CD4-positive, alpha-beta T cell treated with Interleukin-15 for 4 hours (primary cell): ENCODE results near the gene FAM229B.
"Not testable (repeated sequence)": the region's sequence is repeated elsewhere in the genome, so short reads cannot be mapped to it uniquely, and the experiment has no call there.

Experiments used
- DNase-seq: peaks from one replicate; pipeline ENCODE4 v3.0.0-alpha.2; 2020; ENCODE audit warnings: low spot score

FAM229B gene

GRCh38 chr6:112065426-112065986 is 21.9 kb upstream of the FAM229B start:
- no peak for DNase-seq

DNA sequence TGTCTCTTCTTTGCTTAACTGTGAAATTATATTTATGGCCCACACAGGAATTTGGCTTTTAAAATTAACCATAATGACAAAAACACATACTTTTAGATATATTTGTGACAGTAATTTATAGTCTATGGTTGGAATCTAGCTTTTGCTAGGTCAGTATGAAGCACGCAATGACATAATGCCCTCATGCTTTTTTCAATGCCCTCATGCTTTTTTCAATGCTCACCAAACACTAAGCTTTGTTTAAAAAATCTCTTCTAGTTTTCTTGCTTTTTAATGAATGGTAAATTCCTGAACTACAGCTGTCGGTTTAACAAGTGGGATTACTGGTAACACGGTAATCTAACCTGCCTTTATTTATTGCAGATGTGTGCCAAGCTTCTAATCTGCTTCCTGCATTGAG is 20.8 kb upstream of the FAM229B start:
- no peak for DNase-seq

- no peak for DNase-seq
These were observed 5.8 kb upstream of the FAM229B start for GRCh38 chr6:112081569-112081968.

DNA sequence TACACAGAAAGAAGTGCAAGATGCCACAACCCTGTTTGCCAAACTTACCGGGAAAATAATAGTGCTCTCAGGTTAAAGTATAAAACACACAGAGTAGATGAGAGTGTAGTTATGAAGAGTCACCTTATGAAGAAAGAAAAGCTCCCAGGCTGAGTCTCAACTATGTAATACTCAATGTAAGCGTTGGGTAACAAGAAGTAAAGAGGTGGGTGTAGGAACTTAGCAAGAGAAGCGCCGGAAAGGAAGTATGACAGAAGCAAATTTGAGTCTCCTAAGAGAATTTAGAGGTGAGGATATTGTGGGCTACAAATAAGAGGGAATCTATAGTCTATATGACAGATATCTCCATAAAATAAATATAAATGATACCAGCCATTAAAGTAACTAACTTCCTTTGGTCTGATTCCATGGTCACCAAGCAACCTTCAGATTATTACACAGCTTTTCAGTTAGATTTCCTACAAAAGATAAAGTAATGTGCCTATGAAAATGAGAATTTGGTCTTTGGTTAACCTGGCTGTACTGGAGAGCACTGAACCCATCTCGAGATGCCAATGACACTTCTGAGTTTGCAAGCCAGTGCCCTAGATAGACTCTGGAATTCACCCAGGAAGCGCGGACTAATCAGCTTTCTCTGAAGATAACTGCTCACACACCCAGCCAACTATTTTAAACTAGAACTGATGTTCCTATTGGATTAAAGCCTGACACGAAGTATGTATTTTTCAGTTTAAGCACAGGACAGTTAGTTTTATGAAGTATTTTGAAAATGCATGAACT is 1.9 kb upstream of the FAM229B start:
- no peak for DNase-seq

DNA sequence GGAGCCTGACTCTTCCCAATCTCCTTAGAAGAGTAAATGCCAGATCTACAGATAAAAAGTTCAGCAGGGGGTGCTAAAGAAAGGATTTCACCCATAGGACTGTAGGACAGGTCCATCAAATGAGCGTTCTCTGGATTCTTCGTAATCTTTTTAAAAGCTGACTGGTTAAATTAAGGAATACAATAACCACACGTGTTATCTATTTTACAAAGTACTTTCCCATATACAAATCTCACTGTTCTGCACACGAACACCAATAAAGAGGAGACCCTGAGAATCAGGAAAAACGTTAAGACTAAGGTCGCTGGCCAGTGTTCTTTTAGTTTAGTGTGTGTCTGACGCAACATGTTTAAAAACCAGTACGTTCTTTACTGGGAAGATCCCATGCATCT is 651 bp upstream of the FAM229B start:
- no peak for DNase-seq

DNA sequence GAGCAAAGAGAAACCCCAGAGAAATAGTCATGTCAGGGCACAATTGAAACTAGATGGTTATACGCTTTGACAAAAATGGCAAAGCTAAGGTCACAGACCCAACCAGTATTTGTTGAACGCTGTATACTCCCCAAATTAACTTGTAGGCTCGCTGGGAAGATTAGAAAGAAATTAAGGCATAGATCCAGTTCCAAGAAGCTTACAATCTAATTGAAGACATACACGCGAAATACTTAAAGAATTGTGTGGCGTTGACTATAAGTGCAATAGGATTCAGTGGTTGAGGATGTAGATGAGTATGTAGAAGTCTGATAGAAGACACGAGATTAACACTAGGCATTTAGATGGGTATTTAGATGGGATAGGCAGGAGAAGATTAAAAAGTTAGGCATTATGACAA is 525 bp downstream of the FAM229B start:
- DNase-seq: no peak

DNA sequence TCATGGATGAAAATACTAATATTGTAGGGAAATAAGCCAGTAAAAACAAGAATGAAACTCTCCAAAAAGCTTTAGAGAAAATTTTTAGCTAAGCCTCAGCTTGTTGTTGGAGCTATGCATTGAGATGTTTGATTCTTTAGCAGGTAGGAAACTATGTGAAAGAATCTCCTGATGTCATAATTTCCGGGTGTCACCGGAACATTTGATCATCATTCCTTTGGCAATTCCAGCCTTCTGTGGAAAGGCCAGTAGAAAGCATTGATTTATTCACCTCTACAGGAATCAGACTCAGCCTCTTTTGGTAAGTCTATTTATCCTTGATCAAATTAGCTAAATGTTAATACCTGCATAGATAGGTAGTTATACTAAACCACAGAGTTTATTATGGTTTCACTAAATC is 9.5 kb downstream of the FAM229B start:
- DNase-seq: no peak

DNA sequence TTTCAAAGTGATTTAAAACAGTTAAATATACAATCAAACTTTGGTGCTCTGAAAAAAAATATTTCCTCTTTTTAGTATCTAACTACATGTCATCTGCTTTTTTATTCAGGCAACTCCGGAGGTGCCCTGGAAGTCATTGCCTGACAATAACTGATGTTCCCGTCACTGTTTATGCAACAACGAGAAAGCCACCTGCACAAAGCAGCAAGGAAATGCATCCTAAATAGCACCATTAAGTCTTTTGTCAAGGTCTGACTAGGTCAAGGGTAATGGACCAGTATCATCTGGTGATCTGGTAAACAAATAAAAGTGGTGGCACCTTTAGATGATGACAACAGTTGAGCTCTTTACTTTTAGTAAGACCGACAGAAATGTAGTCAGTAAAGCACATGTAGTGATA is 13.2 kb downstream of the FAM229B start:
- no peak for DNase-seq

DNA sequence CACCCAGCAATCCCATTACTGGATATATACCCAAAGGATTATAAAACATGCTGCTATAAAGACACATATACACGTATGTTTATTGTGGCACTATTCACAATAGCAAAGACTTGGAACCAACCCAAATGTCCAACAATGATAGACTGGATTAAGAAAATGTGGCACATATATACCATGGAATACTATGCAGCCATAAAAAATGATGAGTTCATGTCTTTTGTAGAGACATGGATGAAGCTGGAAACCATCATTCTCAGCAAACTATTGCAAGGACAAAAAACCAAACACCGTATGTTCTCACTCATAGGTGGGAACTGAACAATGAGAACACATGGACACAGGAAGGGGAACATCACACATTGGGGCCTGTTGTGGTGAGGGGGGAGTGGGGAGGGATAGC is 18.6 kb downstream of the FAM229B start:
- not testable (repeated sequence) for DNase-seq

GRCh38 chr6:112106562-112106961 is 19.2 kb downstream of the FAM229B start:
- DNase-seq: no peak

DNA sequence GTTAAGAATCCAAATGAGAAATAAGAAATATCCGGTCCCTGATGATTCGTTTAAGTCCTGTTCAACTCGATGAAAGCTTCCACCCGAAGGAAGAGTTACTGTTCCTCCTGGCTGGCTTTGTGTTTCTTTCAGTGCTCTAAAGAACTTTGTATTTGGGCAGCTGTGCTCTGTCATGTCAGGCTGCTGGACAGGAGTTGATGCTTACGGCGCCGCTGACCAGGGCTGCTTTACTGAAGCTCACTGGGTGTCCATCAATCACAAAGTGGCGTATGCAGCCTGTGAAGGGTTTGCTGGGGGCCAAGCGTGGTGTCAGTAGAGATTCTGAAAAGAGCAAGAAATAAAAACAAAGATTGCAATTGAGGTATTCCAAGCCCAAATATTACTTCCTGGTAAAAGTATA is 21.9 kb downstream of the FAM229B start:
- no peak for DNase-seq

- DNase-seq: no peak
These were observed 26.0 kb downstream of the FAM229B start for GRCh38 chr6:112113431-112113830.

GRCh38 chr6:112113918-112114317 is 26.5 kb downstream of the FAM229B start:
- no peak for DNase-seq

DNA sequence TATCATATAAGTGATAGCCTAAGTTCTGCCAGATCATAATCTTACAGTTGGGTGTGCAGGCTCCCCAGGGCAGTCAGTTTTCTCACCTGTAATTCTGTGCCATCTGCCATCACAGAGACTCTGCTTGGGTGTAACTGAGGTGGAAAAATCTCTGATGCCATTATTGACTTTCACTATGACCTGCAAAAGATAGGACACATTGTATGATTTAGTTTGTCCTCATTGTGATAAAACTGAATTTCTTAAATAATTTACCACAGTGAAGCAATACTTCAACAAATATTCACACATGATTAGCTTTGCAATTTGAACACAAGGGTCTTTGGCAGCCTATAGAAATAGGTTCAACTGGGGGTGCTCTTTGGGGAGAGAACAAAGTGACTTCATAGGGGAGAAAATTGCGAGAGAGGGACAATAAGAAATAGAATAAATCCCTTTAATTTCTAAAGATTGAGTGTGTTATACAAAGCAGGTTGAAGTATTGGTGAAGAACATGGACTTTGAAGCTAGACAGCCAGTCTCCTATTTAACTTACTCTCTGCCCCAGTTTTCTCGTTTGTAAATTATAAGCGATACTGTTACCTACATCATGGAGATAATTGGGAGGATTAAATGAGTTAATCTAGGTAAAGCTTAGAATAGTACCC is 27.3 kb downstream of the FAM229B start:
- no peak for DNase-seq

DNA sequence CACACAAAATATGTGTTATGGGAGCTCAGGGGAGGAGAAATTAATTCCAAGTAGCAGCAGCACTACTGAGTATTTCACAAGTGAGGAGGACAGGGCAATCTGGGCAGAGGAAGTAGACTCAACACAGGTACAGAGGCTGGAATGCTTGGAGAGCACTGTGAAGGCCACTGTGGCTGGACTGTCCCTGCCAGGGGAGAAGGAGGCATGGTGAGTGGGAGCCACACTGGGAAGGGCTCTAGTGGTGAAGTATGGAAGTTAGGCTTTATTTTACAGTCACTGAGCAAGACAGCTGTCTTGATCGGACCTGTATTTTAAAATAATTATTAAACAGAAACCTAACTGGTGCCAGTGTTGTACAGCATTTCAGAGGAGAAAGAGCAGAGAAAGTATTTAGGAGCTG is 28.8 kb downstream of the FAM229B start:
- DNase-seq: no peak

DNA sequence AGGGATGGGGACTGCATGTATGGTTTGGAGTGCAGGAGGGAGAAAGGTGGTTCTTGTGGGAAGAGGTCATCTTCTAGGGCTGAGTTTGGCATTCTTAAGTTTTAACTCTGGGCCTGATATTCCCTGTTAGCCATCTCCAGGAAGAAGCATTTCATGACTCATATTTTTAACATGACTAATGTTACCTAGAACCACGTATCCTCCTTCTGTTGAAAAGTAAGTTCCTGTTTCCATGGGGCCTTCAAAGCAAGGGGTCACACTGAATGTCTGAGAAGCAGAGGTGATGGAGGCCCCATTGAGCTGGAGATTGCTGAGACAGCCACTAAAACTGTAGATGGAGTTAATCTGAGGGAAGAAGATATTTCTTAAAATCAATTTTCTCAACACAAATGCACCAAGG is 30.2 kb downstream of the FAM229B start:
- DNase-seq: no peak

DNA sequence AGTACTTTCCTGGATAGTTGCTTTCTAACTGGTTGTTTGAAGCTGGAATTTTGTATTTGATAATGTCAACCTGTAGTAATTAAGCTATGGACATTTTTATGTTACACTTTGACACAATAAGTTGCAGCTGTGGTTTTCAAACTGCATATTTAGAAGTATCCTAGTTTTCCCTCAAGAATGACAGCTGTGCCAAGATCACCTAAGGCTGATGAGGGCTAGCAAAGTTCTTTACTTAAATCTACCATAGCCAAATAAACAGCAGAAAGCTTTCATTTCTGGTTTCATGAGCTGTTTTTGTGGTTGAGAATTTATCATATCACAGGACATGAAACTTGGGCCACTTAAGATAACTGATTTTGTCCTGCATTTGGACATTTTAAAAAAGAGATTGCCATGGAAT is 30.6 kb downstream of the FAM229B start:
- no peak for DNase-seq

DNA sequence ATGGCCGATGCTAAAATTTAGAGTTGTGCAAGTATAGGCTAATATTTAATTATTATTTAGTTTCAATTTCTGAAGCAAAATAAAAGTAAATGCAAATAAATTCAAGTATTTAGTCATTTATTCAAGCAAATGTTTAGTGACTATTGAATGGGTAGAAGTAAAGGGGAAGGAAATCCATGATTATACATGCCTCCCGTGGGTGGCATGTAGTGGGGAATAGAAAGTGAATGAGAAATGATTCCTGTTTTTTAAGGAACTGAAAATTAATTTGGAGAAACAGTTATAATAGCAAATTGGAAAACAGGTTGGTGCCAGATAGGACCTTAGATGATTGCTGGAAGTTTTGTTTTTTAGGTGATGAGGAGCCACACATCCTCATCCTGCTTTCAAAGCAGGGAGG is 35.4 kb downstream of the FAM229B start:
- no peak for DNase-seq

GRCh38 chr6:112123982-112124381 is 36.6 kb downstream of the FAM229B start:
- no peak for DNase-seq

GRCh38 chr6:112128208-112128607 is 40.8 kb downstream of the FAM229B start:
- DNase-seq: no peak

DNA sequence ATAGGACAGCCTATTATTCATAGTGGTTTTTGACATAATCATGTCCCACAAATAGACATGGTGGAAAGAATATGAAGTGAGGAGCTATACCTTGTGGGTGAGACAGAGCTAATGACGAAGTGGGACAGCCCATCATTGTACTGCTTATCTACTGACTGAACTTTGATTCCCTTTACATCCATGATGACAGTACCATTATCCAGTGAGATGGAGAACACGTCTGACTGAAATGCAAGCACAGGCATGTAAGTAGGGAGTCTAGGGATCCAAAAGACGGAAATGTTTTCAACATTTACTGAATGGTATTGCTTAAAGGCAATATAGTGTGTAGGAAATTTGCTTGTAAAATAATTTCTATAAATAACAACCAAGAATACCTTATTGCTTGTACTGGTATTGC is 43.5 kb downstream of the FAM229B start:
- DNase-seq: no peak

DNA sequence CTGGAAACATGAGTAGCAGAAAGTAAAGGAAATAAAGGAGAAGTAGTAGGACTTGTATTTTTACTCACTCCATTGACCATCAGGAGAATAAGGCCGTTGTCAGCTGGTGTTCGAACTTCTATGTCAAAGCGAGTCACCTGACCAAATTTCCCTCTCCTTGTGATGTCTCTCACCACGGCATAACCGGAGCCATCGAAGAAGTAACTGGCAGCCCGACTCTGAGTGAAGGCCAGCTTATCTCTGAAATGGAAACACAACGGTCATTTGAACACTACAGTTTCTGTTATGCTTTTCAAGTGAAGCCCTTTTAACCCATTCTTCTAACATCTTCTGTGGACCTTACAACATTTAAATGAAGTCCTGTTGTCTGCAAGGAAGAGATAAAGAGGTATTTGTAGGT is 51.7 kb downstream of the FAM229B start:
- DNase-seq: no peak

GRCh38 chr6:112141707-112142106 is 54.3 kb downstream of the FAM229B start:
- no peak for DNase-seq
